Stimulated activated CD8-positive, alpha-beta memory T cell treated with anti-CD3 and anti-CD28 coated beads, Interleukin-4, amount 100 ng/mL, for 1 hour (primary cell): ENCODE results near the gene GNMT.

Experiments
- DNase-seq, 2 donors: peaks; one replicate each; pipeline ENCODE4 v3.0.0-alpha.2; 2020; ENCODE audit warnings: low read depth in 2 of 2, low spot score in 1 of 2

Gene GNMT

GRCh38 chr6:43012364-43012763 lies 51.8 kb downstream of the GNMT start:
- DNase-seq = no peak

GRCh38 chr6:43013097-43013842 lies 52.7 kb downstream of the GNMT start:
- no peak for DNase-seq
